ENCODE results near the gene NEDD4L.
"Not testable (repeated sequence)": the region's sequence is repeated elsewhere in the genome, so short reads cannot be mapped to it uniquely, and the experiment has no call there.

The NEDD4L gene

GRCh38 chr18:58272209-58272608 lies 228.2 kb downstream of the NEDD4L start:
- no peaks in the 10 kb centered on the region for H3K36me3 ChIP-seq (ENCODE audit: control insufficient read depth in 1 of 2, insufficient read depth in 2 of 2, low read length in 2 of 2)
- H3K9ac ChIP-seq (ENCODE audit: low read depth in 1 of 2, low read length in 2 of 2), result no peak overlapping the region
- H3K27me3 ChIP-seq (ENCODE audit: control insufficient read depth in 1 of 2, insufficient read depth in 2 of 2, low read length in 2 of 2), result no peaks in the 10 kb centered on the region
- H3K4me1 ChIP-seq (ENCODE audit: control insufficient read depth in 1 of 2, insufficient read depth in 2 of 2, low read length in 2 of 2), result peaks cover 3 to 35% of the 10 kb centered on the region in 2 donors
- H3K27ac ChIP-seq (ENCODE audit: low read depth, low read length), result no peak overlapping the region
- no peaks in the 10 kb centered on the region for H3K9me3 ChIP-seq (ENCODE audit: control insufficient read depth in 1 of 2, low read length in 2 of 2)
- H3K4me3 ChIP-seq (ENCODE audit: low read depth in 1 of 2, low read length in 2 of 2), result no peak overlapping the region

DNA sequence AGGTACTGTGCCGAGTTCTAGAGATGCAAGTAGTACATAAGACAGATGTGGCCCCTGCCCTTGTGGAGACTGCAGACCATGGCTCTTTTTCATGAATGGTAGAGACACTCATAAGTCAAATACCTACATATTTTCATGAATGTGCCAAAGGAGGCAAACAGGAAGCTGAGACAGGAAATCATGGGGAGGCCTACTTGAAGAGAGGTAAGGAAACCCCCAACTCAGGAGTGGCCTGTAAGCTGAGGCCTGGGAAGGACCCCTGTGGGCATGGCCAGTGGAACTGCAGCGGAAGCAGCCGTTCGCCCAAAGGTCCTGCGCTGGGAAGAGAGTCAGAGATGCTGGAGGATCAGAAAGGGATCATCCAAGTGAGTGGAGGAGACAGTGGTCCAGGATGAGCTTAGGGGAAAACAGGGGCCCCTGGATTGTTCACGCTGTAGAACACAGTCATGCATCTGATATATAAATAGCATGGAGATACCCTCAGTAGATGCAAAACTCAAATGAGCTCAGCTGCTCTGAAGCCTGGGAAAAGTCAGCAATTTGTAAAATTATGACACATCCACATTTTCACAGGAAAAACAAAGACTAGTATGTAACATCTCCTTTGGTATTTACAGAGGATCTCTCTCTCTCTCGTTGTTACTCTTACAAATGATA lies 228.9 kb downstream of the NEDD4L start:
- H3K4me1 ChIP-seq (ENCODE audit: control insufficient read depth in 1 of 2, insufficient read depth in 2 of 2, low read length in 2 of 2), result peaks cover 3 to 40% of the 10 kb centered on the region in 2 donors
- no peak overlapping the region for H3K27ac ChIP-seq (ENCODE audit: low read depth, low read length)
- H3K27me3 ChIP-seq (ENCODE audit: control insufficient read depth in 1 of 2, insufficient read depth in 2 of 2, low read length in 2 of 2), result no peaks in the 10 kb centered on the region
- H3K36me3 ChIP-seq (ENCODE audit: control insufficient read depth in 1 of 2, insufficient read depth in 2 of 2, low read length in 2 of 2), result no peaks in the 10 kb centered on the region
- H3K4me3 ChIP-seq (ENCODE audit: low read depth in 1 of 2, low read length in 2 of 2), result no peak overlapping the region
- no peak overlapping the region for H3K9ac ChIP-seq (ENCODE audit: low read depth in 1 of 2, low read length in 2 of 2)
- H3K9me3 ChIP-seq (ENCODE audit: control insufficient read depth in 1 of 2, low read length in 2 of 2), result no peaks in the 10 kb centered on the region

- Histone ChIP-seq H3K4me1 (ENCODE audit: control insufficient read depth in 1 of 2, insufficient read depth in 2 of 2, low read length in 2 of 2) (peaks cover 6 to 38% of the 10 kb centered on the region in 2 donors), H3K9ac (ENCODE audit: low read depth in 1 of 2, low read length in 2 of 2) (no peak overlapping the region), H3K4me3 (ENCODE audit: low read depth in 1 of 2, low read length in 2 of 2) (no peak overlapping the region), H3K36me3 (ENCODE audit: control insufficient read depth in 1 of 2, insufficient read depth in 2 of 2, low read length in 2 of 2) (no peaks in the 10 kb centered on the region), H3K9me3 (ENCODE audit: control insufficient read depth in 1 of 2, low read length in 2 of 2) (no peaks in the 10 kb centered on the region), H3K27me3 (ENCODE audit: control insufficient read depth in 1 of 2, insufficient read depth in 2 of 2, low read length in 2 of 2) (no peaks in the 10 kb centered on the region), H3K27ac (ENCODE audit: low read depth, low read length) (no peak overlapping the region)
Observed at GRCh38 chr18:58275176-58275575, 231.2 kb downstream of the NEDD4L start.

- Histone ChIP-seq H3K9me3 (ENCODE audit: control insufficient read depth in 1 of 2, low read length in 2 of 2) (no peaks in the 10 kb centered on the region), H3K27ac (ENCODE audit: low read depth, low read length) (peak overlapping the region; percentile 13), H3K27me3 (ENCODE audit: control insufficient read depth in 1 of 2, insufficient read depth in 2 of 2, low read length in 2 of 2) (no peaks in the 10 kb centered on the region), H3K4me3 (ENCODE audit: low read depth in 1 of 2, low read length in 2 of 2) (peak overlapping the region; percentile 12 to 45), H3K9ac (ENCODE audit: low read depth in 1 of 2, low read length in 2 of 2) (peak overlapping the region; percentile 24 to 49), H3K4me1 (ENCODE audit: control insufficient read depth in 1 of 2, insufficient read depth in 2 of 2, low read length in 2 of 2) (peaks cover 5 to 29% of the 10 kb centered on the region in 2 donors), H3K36me3 (ENCODE audit: control insufficient read depth in 1 of 2, insufficient read depth in 2 of 2, low read length in 2 of 2) (no peaks in the 10 kb centered on the region)
Observed at GRCh38 chr18:58276789-58277739, 233.0 kb downstream of the NEDD4L start.

- Histone ChIP-seq H3K9ac (ENCODE audit: low read depth in 1 of 2, low read length in 2 of 2) (no peak overlapping the region), H3K9me3 (ENCODE audit: control insufficient read depth in 1 of 2, low read length in 2 of 2) (no peaks in the 10 kb centered on the region), H3K4me3 (ENCODE audit: low read depth in 1 of 2, low read length in 2 of 2) (no peak overlapping the region), H3K27me3 (ENCODE audit: control insufficient read depth in 1 of 2, insufficient read depth in 2 of 2, low read length in 2 of 2) (no peaks in the 10 kb centered on the region), H3K4me1 (ENCODE audit: control insufficient read depth in 1 of 2, insufficient read depth in 2 of 2, low read length in 2 of 2) (peaks cover 6 to 39% of the 10 kb centered on the region in 2 donors), H3K27ac (ENCODE audit: low read depth, low read length) (no peak overlapping the region), H3K36me3 (ENCODE audit: control insufficient read depth in 1 of 2, insufficient read depth in 2 of 2, low read length in 2 of 2) (no peaks in the 10 kb centered on the region)
Observed at GRCh38 chr18:58279504-58280175, 235.6 kb downstream of the NEDD4L start.

- H3K4me3 ChIP-seq (ENCODE audit: low read depth in 1 of 2, low read length in 2 of 2), result no peak overlapping the region
- no peak overlapping the region for H3K27ac ChIP-seq (ENCODE audit: low read depth, low read length)
- no peaks in the 10 kb centered on the region for H3K9me3 ChIP-seq (ENCODE audit: control insufficient read depth in 1 of 2, low read length in 2 of 2)
- no peaks in the 10 kb centered on the region for H3K36me3 ChIP-seq (ENCODE audit: control insufficient read depth in 1 of 2, insufficient read depth in 2 of 2, low read length in 2 of 2)
- H3K27me3 ChIP-seq (ENCODE audit: control insufficient read depth in 1 of 2, insufficient read depth in 2 of 2, low read length in 2 of 2), result no peaks in the 10 kb centered on the region
- H3K9ac ChIP-seq (ENCODE audit: low read depth in 1 of 2, low read length in 2 of 2), result no peak overlapping the region
- H3K4me1 ChIP-seq (ENCODE audit: control insufficient read depth in 1 of 2, insufficient read depth in 2 of 2, low read length in 2 of 2), result peaks cover 11 to 44% of the 10 kb centered on the region in 2 donors
Observed at GRCh38 chr18:58280191-58280590, 236.2 kb downstream of the NEDD4L start.

GRCh38 chr18:58282872-58283271 lies 238.8 kb downstream of the NEDD4L start:
- H3K27me3 ChIP-seq (ENCODE audit: control insufficient read depth in 1 of 2, insufficient read depth in 2 of 2, low read length in 2 of 2); H3K36me3 ChIP-seq (ENCODE audit: control insufficient read depth in 1 of 2, insufficient read depth in 2 of 2, low read length in 2 of 2); H3K9me3 ChIP-seq (ENCODE audit: control insufficient read depth in 1 of 2, low read length in 2 of 2): not testable (repeated sequence)

GRCh38 chr18:58284699-58285448 lies 240.8 kb downstream of the NEDD4L start:
- Histone ChIP-seq H3K36me3 (ENCODE audit: control insufficient read depth in 1 of 2, insufficient read depth in 2 of 2, low read length in 2 of 2) (no peaks in the 10 kb centered on the region), H3K27ac (ENCODE audit: low read depth, low read length) (peak overlapping the region; percentile 30), H3K27me3 (ENCODE audit: control insufficient read depth in 1 of 2, insufficient read depth in 2 of 2, low read length in 2 of 2) (no peaks in the 10 kb centered on the region), H3K4me1 (ENCODE audit: control insufficient read depth in 1 of 2, insufficient read depth in 2 of 2, low read length in 2 of 2) (peaks cover 29 to 57% of the 10 kb centered on the region in 2 donors), H3K9ac (ENCODE audit: low read depth in 1 of 2, low read length in 2 of 2) (peak overlapping the region; percentile 29 to 56), H3K4me3 (ENCODE audit: low read depth in 1 of 2, low read length in 2 of 2) (no peak overlapping the region), H3K9me3 (ENCODE audit: control insufficient read depth in 1 of 2, low read length in 2 of 2) (no peaks in the 10 kb centered on the region)

More at GRCh38 chr18:58282872-58283271, 238.8 kb downstream of the NEDD4L start:
- H3K27ac ChIP-seq (ENCODE audit: low read depth, low read length); H3K9ac ChIP-seq (ENCODE audit: low read depth in 1 of 2, low read length in 2 of 2); H3K4me3 ChIP-seq (ENCODE audit: low read depth in 1 of 2, low read length in 2 of 2): not testable (repeated sequence)
- peaks cover 20 to 46% of the 10 kb centered on the region in 2 donors for H3K4me1 ChIP-seq (ENCODE audit: control insufficient read depth in 1 of 2, insufficient read depth in 2 of 2, low read length in 2 of 2)

GRCh38 chr18:58285449-58286130 lies 241.6 kb downstream of the NEDD4L start:
- no peaks in the 10 kb centered on the region for H3K27me3 ChIP-seq (ENCODE audit: control insufficient read depth in 1 of 2, insufficient read depth in 2 of 2, low read length in 2 of 2)
- H3K36me3 ChIP-seq (ENCODE audit: control insufficient read depth in 1 of 2, insufficient read depth in 2 of 2, low read length in 2 of 2), result no peaks in the 10 kb centered on the region
- peak overlapping the region; percentile 30 for H3K27ac ChIP-seq (ENCODE audit: low read depth, low read length)
- H3K9me3 ChIP-seq (ENCODE audit: control insufficient read depth in 1 of 2, low read length in 2 of 2), result no peaks in the 10 kb centered on the region
- H3K4me1 ChIP-seq (ENCODE audit: control insufficient read depth in 1 of 2, insufficient read depth in 2 of 2, low read length in 2 of 2), result peaks cover 29 to 51% of the 10 kb centered on the region in 2 donors
- no peak overlapping the region for H3K4me3 ChIP-seq (ENCODE audit: low read depth in 1 of 2, low read length in 2 of 2)
- peak overlapping the region; percentile 29 to 56 for H3K9ac ChIP-seq (ENCODE audit: low read depth in 1 of 2, low read length in 2 of 2)

Data from duodenal mucosa (tissue), 2 donors.